Body of pancreas (tissue), 4 donors: ENCODE results near the gene ANO10.

ENCODE experiments used
- POLR2A ChIP-seq, 3 donors: fragments of 450-650 bp; IDR thresholded peaks; one replicate each; pipeline ENCODE4 v1.6.1; 2016; ENCODE audit warnings: antibody characterized with exemption in 3 of 3, mild to moderate bottlenecking in 2 of 3
- TF ChIP-seq, protein P1 (sequence below), 7 experiments: fragments of 450-650 bp in 4 of 7; fragments of 200-600 bp in 3 of 7; sonication (generic) in 3 of 7; IDR thresholded peaks; one replicate each; pipeline ENCODE4 v1.5.1; 2016 to 2019; ENCODE audit warnings: antibody characterized with exemption in 7 of 7

DNA sequence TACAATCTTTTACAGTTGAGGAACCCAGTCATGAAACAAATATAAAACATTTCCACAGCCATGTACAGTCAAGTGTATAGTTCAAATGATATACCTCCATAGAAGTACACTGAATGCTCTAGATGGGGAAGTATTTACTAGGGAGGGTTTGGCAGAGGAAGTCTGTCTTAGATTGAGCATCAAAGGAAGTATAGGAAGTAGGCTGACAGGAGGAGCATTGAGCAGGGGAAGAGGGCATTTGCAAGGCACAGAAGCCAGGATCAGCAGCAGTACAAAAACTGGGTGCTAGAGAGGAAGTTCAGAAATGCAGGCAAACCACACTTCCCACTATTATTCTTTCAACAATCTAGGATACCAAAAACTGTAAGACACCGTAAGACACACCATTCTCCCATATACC is 122.6 kb downstream of the ANO10 start:
- TF ChIP-seq, protein P1, sequence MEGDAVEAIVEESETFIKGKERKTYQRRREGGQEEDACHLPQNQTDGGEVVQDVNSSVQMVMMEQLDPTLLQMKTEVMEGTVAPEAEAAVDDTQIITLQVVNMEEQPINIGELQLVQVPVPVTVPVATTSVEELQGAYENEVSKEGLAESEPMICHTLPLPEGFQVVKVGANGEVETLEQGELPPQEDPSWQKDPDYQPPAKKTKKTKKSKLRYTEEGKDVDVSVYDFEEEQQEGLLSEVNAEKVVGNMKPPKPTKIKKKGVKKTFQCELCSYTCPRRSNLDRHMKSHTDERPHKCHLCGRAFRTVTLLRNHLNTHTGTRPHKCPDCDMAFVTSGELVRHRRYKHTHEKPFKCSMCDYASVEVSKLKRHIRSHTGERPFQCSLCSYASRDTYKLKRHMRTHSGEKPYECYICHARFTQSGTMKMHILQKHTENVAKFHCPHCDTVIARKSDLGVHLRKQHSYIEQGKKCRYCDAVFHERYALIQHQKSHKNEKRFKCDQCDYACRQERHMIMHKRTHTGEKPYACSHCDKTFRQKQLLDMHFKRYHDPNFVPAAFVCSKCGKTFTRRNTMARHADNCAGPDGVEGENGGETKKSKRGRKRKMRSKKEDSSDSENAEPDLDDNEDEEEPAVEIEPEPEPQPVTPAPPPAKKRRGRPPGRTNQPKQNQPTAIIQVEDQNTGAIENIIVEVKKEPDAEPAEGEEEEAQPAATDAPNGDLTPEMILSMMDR (IDR thresholded peaks at IDR 0.05): no peak
- no peak for TF ChIP-seq POLR2A (IDR thresholded peaks at IDR 0.05)
